ENCODE data around the gene EPHA8. TPM values are rescaled to one million over a fixed set of nuclear protein-coding genes. Genes with fewer than 3 reads are reported as not detected.

Gene EPHA8
- total and polyA plus RNA-seq, 9 of the 15 experiments (the other 6 are each of a cell fraction or from before 2014, with no cell fraction given) = not detected

DNA sequence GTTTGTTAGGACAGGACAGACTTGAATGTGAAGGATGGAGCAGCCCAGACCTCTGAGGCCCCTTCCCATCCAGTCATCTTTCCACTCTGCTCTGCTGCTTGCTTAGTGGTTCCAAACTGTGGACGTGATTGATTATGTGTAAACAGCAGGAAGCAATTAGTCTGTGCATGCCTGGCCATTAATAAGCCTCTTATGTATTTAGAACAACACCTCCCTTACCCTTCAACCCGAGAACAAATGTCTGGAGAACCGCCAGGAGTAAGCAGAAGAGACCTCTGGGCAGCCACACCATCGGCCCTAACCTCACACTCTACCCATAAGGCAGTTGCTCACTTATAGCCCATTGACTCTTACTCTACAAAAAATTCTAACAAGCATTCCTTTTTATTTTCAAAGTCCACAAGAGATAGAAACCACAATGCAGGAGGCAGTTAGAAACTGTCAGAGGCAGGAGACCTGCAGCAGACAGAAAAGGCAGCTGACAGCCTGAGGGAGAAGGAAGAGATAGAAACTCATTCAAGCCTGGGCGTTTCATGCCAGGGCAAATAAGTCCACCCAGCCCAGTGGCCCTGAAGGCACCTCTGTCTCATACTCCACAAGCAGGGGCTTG lies 5.8 kb upstream of the EPHA8 start:
- no peaks in the 10 kb centered on the region for H3K9me3 ChIP-seq (replicated peaks; ENCODE audit: control insufficient read depth, insufficient read depth, low read depth, low read length)
- POLR2A ChIA-PET = interaction anchor here (0.5 kb wide), 1 partner anchor 19 kb away, joined by 3 read pairs; no protein-coding TSS in a partner anchor
- CTCF ChIA-PET (ENCODE audit: low intra/inter-chr PET ratio) = no interaction called here
- peaks cover 0 to 10% of the 10 kb centered on the region in 2 experiments; a peak in 1 of 5 replicates for H3K4me1 ChIP-seq (replicated peaks in 1 of 2; ENCODE audit: control insufficient read depth in 2 of 2, insufficient read depth in 2 of 2, low read length in 2 of 2)
- no peak overlapping the region for H3K27ac ChIP-seq (ENCODE audit: extremely low read depth, low read depth, low read length)
- in situ Hi-C loops (cut with MboI) (no loop called here), intact Hi-C loops (cut with micrococcal nuclease) (no loop called here)
- no peak overlapping the region for H3K4me2 ChIP-seq (ENCODE audit: insufficient read depth, low read length)
- ATAC-seq (no peak), FAIRE-seq (no peak), DNase-seq (ENCODE audit: extremely low read depth in 1 of 4, low spot score in 3 of 4) (no peak)
- no peaks in the 10 kb centered on the region for H3K36me3 ChIP-seq (ENCODE audit: control insufficient read depth, insufficient read depth, low read length)
- TF ChIP-seq ZNF174 (CRISPR knock-in tag; IDR thresholded peaks at IDR 0.05) (no peak), TFAM (CRISPR knock-in tag; conservative IDR thresholded peaks at IDR 0.05) (no peak), DPF2 (IDR thresholded peaks at IDR 0.05) (no peak), ADNP (tag; IDR thresholded peaks at IDR 0.05) (no peak), PHF20 (IDR thresholded peaks at IDR 0.05; ENCODE audit: partially characterized antibody) (no peak), NFYB (IDR thresholded peaks at IDR 0.05; ENCODE audit: extremely low read depth, insufficient read length) (no peak), SRSF7 (optimal IDR thresholded peaks at IDR 0.05; ENCODE audit: low read depth, low read length) (no peak), ILF3 (IDR thresholded peaks at IDR 0.05; ENCODE audit: borderline replicate concordance) (no peak), SMARCC2 (IDR thresholded peaks at IDR 0.05; ENCODE audit: low read depth) (no peak), ZBTB7A (IDR thresholded peaks at IDR 0.05; ENCODE audit: borderline replicate concordance, control insufficient read depth, low read depth, low read length) (no peak)
- TF ChIP-seq, protein P1, sequence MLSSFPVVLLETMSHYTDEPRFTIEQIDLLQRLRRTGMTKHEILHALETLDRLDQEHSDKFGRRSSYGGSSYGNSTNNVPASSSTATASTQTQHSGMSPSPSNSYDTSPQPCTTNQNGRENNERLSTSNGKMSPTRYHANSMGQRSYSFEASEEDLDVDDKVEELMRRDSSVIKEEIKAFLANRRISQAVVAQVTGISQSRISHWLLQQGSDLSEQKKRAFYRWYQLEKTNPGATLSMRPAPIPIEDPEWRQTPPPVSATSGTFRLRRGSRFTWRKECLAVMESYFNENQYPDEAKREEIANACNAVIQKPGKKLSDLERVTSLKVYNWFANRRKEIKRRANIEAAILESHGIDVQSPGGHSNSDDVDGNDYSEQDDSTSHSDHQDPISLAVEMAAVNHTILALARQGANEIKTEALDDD (IDR thresholded peaks at IDR 0.05) = no peak
- TF ChIP-seq, protein P2, sequence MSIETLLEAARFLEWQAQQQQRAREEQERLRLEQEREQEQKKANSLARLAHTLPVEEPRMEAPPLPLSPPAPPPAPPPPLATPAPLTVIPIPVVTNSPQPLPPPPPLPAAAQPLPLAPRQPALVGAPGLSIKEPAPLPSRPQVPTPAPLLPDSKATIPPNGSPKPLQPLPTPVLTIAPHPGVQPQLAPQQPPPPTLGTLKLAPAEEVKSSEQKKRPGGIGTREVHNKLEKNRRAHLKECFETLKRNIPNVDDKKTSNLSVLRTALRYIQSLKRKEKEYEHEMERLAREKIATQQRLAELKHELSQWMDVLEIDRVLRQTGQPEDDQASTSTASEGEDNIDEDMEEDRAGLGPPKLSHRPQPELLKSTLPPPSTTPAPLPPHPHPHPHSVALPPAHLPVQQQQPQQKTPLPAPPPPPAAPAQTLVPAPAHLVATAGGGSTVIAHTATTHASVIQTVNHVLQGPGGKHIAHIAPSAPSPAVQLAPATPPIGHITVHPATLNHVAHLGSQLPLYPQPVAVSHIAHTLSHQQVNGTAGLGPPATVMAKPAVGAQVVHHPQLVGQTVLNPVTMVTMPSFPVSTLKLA (conservative IDR thresholded peaks at IDR 0.05) = no peak
- TF ChIP-seq, protein P3, sequence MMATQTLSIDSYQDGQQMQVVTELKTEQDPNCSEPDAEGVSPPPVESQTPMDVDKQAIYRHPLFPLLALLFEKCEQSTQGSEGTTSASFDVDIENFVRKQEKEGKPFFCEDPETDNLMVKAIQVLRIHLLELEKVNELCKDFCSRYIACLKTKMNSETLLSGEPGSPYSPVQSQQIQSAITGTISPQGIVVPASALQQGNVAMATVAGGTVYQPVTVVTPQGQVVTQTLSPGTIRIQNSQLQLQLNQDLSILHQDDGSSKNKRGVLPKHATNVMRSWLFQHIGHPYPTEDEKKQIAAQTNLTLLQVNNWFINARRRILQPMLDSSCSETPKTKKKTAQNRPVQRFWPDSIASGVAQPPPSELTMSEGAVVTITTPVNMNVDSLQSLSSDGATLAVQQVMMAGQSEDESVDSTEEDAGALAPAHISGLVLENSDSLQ (IDR thresholded peaks at IDR 0.05) = no peak
- H3K9me1 ChIP-seq (ENCODE audit: control insufficient read depth, insufficient read depth, low read length) = no peaks in the 10 kb centered on the region
- no peak overlapping the region for H2AFZ ChIP-seq (ENCODE audit: low read depth, low read length)
- H4K20me1 ChIP-seq (replicated peaks; ENCODE audit: control insufficient read depth, insufficient read depth, low read length) = peaks cover 43% of the 10 kb centered on the region
- no TSS peak for BruUV-seq (replicated peaks)
- H3K27me3 ChIP-seq (ENCODE audit: control insufficient read depth in 2 of 2, insufficient read depth in 2 of 2, low read length in 2 of 2) = peaks cover 50 to 86% of the 10 kb centered on the region in 2 experiments
- no peaks in the 10 kb centered on the region for H3K79me2 ChIP-seq (ENCODE audit: control insufficient read depth, insufficient read depth, low read length)
- no peak overlapping the region for H3K4me3 ChIP-seq
- 2% methylated on average over 5 of the region's 5 CpGs for WGBS (ENCODE audit: insufficient coverage, low coverage, missing lambda C conversion rate)
- no peak overlapping the region for H3K9ac ChIP-seq (ENCODE audit: insufficient read depth in 1 of 2, low read depth in 2 of 2, low read length in 2 of 2)

Measured in K562 (cell line).